Hepatocyte (in vitro differentiated cells): Measurements from ENCODE around the gene PPID.

ENCODE experiments used
- CTCF ChIP-seq: fragments of 200-600 bp; sonication (generic); IDR thresholded peaks from 2 replicates; pipeline ENCODE4 v1.5.1; 2016; ENCODE audit warnings: antibody characterized with exemption, mild to moderate bottlenecking; ENCODE audit not compliant: poor library complexity
- EZH2 ChIP-seq: fragments of 200-600 bp; sonication (generic); IDR thresholded peaks from 2 replicates; pipeline ENCODE4 v1.6.1; 2016; ENCODE audit warnings: antibody characterized with exemption, mild to moderate bottlenecking, borderline replicate concordance

- TF ChIP-seq CTCF (no peak), EZH2 (no peak)
Measured at GRCh38 chr4:158704274-158704673, 18.9 kb downstream of the PPID start.
